Measurements from ENCODE around the gene TACO1. TPM values are rescaled to one million over a fixed set of nuclear protein-coding genes. Genes with fewer than 3 reads are reported as not detected.

Gene TACO1
- total and polyA plus RNA-seq, 4 donors: 11.1 to 20.7 (median 17.5) TPM

DNA sequence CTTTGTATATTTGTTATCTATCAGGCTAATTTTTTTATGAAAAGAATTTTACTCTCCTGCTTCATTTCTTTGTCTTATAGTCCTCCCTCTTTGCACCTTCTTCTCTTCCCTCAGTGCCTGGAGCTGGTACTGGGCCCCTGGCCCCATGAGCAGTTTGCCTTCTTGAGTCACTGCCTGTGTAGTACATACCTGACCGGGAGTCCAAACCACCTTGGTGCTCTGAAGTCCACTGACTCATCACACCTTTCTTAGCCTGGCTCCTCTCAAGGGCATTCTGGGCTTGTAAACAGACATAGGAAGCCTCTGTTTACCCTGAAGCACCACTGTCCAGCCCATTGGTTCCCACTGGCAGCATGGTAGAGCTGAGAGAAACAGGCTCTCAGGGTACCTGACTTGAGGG, 11.0 kb upstream of the TACO1 start:
- DNase-seq (no peak), ATAC-seq (ENCODE audit: insufficient read depth, low FRiP score) (no peak)
- 96 to 100% methylated on average over 1 of the region's 1 CpG for WGBS, 2 donors
- TF ChIP-seq, protein P1, sequence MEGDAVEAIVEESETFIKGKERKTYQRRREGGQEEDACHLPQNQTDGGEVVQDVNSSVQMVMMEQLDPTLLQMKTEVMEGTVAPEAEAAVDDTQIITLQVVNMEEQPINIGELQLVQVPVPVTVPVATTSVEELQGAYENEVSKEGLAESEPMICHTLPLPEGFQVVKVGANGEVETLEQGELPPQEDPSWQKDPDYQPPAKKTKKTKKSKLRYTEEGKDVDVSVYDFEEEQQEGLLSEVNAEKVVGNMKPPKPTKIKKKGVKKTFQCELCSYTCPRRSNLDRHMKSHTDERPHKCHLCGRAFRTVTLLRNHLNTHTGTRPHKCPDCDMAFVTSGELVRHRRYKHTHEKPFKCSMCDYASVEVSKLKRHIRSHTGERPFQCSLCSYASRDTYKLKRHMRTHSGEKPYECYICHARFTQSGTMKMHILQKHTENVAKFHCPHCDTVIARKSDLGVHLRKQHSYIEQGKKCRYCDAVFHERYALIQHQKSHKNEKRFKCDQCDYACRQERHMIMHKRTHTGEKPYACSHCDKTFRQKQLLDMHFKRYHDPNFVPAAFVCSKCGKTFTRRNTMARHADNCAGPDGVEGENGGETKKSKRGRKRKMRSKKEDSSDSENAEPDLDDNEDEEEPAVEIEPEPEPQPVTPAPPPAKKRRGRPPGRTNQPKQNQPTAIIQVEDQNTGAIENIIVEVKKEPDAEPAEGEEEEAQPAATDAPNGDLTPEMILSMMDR (IDR thresholded peaks at IDR 0.05; ENCODE audit: control extremely low read depth, extremely low read depth): no peak
- H3K27me3 ChIP-seq (ENCODE audit: control insufficient read depth in 3 of 3, insufficient read depth in 3 of 3, low read length in 2 of 3): no peaks in the 10 kb centered on the region
- H3K27ac ChIP-seq (ENCODE audit: low read depth in 1 of 2, low read length in 1 of 2): no peak overlapping the region
- H3K9ac ChIP-seq (ENCODE audit: insufficient read depth in 1 of 2, low read length in 2 of 2): no peak overlapping the region
- H3K4me1 ChIP-seq (ENCODE audit: control insufficient read depth in 5 of 5, insufficient read depth in 5 of 5, low read length in 5 of 5): no peaks in the 10 kb centered on the region
- H3K4me3 ChIP-seq: no peak overlapping the region
- no peaks in the 10 kb centered on the region for H3K9me3 ChIP-seq (ENCODE audit: control insufficient read depth in 4 of 4, insufficient read depth in 3 of 4, low read length in 3 of 4)
- H3K36me3 ChIP-seq (ENCODE audit: control insufficient read depth in 4 of 4, insufficient read depth in 4 of 4, low read length in 4 of 4): peaks cover 30 to 45% (median 44%) of the 10 kb centered on the region in 4 donors

GRCh38 chr17:63592797-63593196, 7.9 kb upstream of the TACO1 start:
- 90 to 97% methylated on average over 3 of the region's 3 CpGs for WGBS, 2 donors
- Histone ChIP-seq H3K36me3 (ENCODE audit: control insufficient read depth in 4 of 4, insufficient read depth in 4 of 4, low read length in 4 of 4) (peaks cover 20 to 38% (median 33%) of the 10 kb centered on the region in 4 donors), H3K9me3 (ENCODE audit: control insufficient read depth in 4 of 4, insufficient read depth in 3 of 4, low read length in 3 of 4) (no peaks in the 10 kb centered on the region), H3K27ac (ENCODE audit: low read depth in 1 of 2, low read length in 1 of 2) (no peak overlapping the region), H3K9ac (ENCODE audit: insufficient read depth in 1 of 2, low read length in 2 of 2) (no peak overlapping the region), H3K4me1 (ENCODE audit: control insufficient read depth in 5 of 5, insufficient read depth in 5 of 5, low read length in 5 of 5) (no peaks in the 10 kb centered on the region), H3K4me3 (no peak overlapping the region), H3K27me3 (ENCODE audit: control insufficient read depth in 3 of 3, insufficient read depth in 3 of 3, low read length in 2 of 3) (no peaks in the 10 kb centered on the region)
- no peak for DNase-seq
- TF ChIP-seq, protein P1 (IDR thresholded peaks at IDR 0.05; ENCODE audit: control extremely low read depth, extremely low read depth): no peak
- no peak for ATAC-seq (ENCODE audit: insufficient read depth, low FRiP score)

DNA sequence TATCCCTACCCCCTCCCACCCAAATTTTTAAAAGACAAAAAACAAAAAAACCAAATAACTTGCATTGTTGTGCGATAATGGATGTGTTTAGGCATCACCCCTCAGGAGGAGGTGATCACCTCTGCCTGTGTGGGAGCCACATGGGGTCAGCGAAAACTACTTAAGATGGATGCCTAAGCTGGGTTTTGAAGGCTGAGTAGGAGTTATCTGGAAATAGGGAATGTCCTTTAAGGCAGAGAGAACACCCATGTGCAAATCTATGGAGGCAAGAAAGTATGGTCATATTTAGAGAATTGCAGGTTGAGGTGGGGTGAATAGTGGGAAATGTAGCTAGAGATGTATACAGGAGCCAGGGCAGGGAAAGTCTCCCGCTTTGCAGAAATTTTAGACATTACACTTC, 5.6 kb upstream of the TACO1 start:
- TF ChIP-seq, protein P1 (IDR thresholded peaks at IDR 0.05; ENCODE audit: control extremely low read depth, extremely low read depth): no peak
- 98 to 99% methylated on average over 3 of the region's 3 CpGs for WGBS, 2 donors
- Histone ChIP-seq H3K27me3 (ENCODE audit: control insufficient read depth in 3 of 3, insufficient read depth in 3 of 3, low read length in 2 of 3) (no peaks in the 10 kb centered on the region), H3K9ac (ENCODE audit: insufficient read depth in 1 of 2, low read length in 2 of 2) (no peak overlapping the region), H3K27ac (ENCODE audit: low read depth in 1 of 2, low read length in 1 of 2) (no peak overlapping the region), H3K4me1 (ENCODE audit: control insufficient read depth in 5 of 5, insufficient read depth in 5 of 5, low read length in 5 of 5) (peaks cover under 1 to 3% (median 2%) of the 10 kb centered on the region in 5 donors), H3K9me3 (ENCODE audit: control insufficient read depth in 4 of 4, insufficient read depth in 3 of 4, low read length in 3 of 4) (no peaks in the 10 kb centered on the region), H3K4me3 (no peak overlapping the region), H3K36me3 (ENCODE audit: control insufficient read depth in 4 of 4, insufficient read depth in 4 of 4, low read length in 4 of 4) (peaks cover 7 to 20% (median 19%) of the 10 kb centered on the region in 4 donors)
- DNase-seq: no peak
- no peak for ATAC-seq (ENCODE audit: insufficient read depth, low FRiP score)
